Measurements from ENCODE around the gene CTAGE9.

The CTAGE9 gene

GRCh38 chr6:131692031-131692430 is 18.8 kb downstream of the CTAGE9 start:
- DNase-seq (ENCODE audit: low read depth): no peak
- H3K4me3 ChIP-seq (ENCODE audit: control insufficient read depth, low read depth, low read length): no peak overlapping the region
- TF ChIP-seq, protein P1, sequence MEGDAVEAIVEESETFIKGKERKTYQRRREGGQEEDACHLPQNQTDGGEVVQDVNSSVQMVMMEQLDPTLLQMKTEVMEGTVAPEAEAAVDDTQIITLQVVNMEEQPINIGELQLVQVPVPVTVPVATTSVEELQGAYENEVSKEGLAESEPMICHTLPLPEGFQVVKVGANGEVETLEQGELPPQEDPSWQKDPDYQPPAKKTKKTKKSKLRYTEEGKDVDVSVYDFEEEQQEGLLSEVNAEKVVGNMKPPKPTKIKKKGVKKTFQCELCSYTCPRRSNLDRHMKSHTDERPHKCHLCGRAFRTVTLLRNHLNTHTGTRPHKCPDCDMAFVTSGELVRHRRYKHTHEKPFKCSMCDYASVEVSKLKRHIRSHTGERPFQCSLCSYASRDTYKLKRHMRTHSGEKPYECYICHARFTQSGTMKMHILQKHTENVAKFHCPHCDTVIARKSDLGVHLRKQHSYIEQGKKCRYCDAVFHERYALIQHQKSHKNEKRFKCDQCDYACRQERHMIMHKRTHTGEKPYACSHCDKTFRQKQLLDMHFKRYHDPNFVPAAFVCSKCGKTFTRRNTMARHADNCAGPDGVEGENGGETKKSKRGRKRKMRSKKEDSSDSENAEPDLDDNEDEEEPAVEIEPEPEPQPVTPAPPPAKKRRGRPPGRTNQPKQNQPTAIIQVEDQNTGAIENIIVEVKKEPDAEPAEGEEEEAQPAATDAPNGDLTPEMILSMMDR (IDR thresholded peaks at IDR 0.05; ENCODE audit: control insufficient read depth, insufficient read depth, low read depth, low read length, missing control alignments): no peak

GRCh38 chr6:131688286-131688685 is 22.5 kb downstream of the CTAGE9 start:
- H3K4me3 ChIP-seq (ENCODE audit: control insufficient read depth, low read depth, low read length): no peak overlapping the region
- no peak for DNase-seq (ENCODE audit: low read depth)
- TF ChIP-seq, protein P1 (IDR thresholded peaks at IDR 0.05; ENCODE audit: control insufficient read depth, insufficient read depth, low read depth, low read length, missing control alignments): no peak

GRCh38 chr6:131687022-131687421 is 23.8 kb downstream of the CTAGE9 start:
- no peak overlapping the region for H3K4me3 ChIP-seq (ENCODE audit: control insufficient read depth, low read depth, low read length)
- TF ChIP-seq, protein P1 (IDR thresholded peaks at IDR 0.05; ENCODE audit: control insufficient read depth, insufficient read depth, low read depth, low read length, missing control alignments): no peak
- no peak for DNase-seq (ENCODE audit: low read depth)

- no peak overlapping the region for H3K4me3 ChIP-seq (ENCODE audit: control insufficient read depth, low read depth, low read length)
- TF ChIP-seq, protein P1 (IDR thresholded peaks at IDR 0.05; ENCODE audit: control insufficient read depth, insufficient read depth, low read depth, low read length, missing control alignments): no peak
- no peak for DNase-seq (ENCODE audit: low read depth)
Measured at GRCh38 chr6:131685266-131685780, 25.5 kb downstream of the CTAGE9 start.

- TF ChIP-seq, protein P1 (IDR thresholded peaks at IDR 0.05; ENCODE audit: control insufficient read depth, insufficient read depth, low read depth, low read length, missing control alignments): no peak
- no peak overlapping the region for H3K4me3 ChIP-seq (ENCODE audit: control insufficient read depth, low read depth, low read length)
- DNase-seq (ENCODE audit: low read depth): no peak
Measured at GRCh38 chr6:131683479-131683878, 27.3 kb downstream of the CTAGE9 start.

DNA sequence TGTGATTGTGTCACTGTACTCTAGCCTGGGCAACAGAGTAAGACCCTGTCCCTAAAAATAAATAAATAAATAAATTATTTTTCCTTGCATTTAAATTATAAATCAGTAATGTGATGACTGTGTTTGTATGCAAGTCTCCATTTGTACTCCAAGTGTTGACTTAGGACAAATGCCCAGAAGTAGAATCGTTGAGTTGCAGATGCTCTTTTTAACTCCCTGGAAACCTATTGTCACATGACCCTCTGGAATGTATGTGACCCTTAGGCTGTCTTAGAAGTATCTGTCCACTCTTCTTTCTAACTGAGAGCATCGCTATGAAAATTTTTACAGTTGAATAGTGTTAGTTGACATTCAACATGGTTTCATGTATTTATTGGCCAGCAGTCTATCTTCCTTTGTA is 28.4 kb downstream of the CTAGE9 start:
- DNase-seq (ENCODE audit: low read depth): no peak
- H3K4me3 ChIP-seq (ENCODE audit: control insufficient read depth, low read depth, low read length): no peak overlapping the region
- TF ChIP-seq, protein P1 (IDR thresholded peaks at IDR 0.05; ENCODE audit: control insufficient read depth, insufficient read depth, low read depth, low read length, missing control alignments): no peak

DNA sequence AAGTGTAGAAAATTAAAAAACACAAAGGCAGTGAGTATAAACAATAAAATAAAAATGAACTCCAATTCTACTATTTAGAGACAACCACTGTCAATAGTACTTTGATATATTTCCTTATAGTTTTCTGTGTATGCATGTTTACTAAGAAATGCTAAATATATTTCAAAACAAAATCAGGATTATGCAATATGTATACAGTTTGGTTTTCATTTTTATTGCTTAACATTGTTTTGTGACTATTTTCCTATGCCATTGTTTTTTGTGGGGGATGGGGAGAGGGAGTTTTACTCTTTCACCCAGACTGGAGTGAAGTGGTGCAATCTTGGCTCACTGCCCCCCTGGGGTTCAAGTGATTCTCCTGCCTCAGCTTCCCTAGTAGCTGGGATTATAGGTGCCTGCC is 29.2 kb downstream of the CTAGE9 start:
- no peak for DNase-seq (ENCODE audit: low read depth)
- TF ChIP-seq, protein P1 (IDR thresholded peaks at IDR 0.05; ENCODE audit: control insufficient read depth, insufficient read depth, low read depth, low read length, missing control alignments): no peak

More for the DNA sequence above, 29.2 kb downstream of the CTAGE9 start:
- H3K4me3 ChIP-seq (ENCODE audit: control insufficient read depth, low read depth, low read length): no peak overlapping the region
